DMS114 treated with DMSO at 0.1 percent for 48 hours (cell line): Measurements from ENCODE around the gene DRC7.

ENCODE experiments used
- DNase-seq: peaks from one replicate; lab custom pipeline; 2025; ENCODE audit not compliant: unreplicated experiment; lab: John Stamatoyannopoulos, UW

Gene DRC7

DNA sequence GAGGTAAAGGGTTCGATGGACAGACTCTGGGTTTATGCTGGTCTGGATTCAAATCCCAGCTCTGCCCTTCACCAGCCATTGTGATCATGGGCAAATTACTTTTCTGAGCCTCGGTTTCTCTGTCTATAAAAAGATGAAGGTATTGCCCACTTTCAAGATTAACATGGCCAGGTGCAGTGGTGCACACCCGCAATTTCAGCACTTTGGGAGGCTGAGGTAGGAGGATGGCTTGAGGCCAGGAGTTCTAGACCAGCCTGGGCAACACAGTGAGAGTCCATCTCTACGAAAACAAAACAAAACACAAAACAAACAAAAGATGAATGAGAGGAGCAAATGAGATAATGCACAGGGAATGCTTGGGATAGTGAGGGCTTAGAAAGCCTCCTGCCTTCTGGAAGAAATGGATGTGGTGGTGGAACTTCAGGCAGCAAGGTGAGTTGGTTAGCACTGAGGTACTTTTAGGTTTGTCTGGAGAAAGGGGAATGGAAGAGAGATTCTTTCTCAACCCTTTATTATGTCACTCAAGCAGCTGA lies 18.0 kb upstream of the DRC7 start:
- no peak for DNase-seq

DNA sequence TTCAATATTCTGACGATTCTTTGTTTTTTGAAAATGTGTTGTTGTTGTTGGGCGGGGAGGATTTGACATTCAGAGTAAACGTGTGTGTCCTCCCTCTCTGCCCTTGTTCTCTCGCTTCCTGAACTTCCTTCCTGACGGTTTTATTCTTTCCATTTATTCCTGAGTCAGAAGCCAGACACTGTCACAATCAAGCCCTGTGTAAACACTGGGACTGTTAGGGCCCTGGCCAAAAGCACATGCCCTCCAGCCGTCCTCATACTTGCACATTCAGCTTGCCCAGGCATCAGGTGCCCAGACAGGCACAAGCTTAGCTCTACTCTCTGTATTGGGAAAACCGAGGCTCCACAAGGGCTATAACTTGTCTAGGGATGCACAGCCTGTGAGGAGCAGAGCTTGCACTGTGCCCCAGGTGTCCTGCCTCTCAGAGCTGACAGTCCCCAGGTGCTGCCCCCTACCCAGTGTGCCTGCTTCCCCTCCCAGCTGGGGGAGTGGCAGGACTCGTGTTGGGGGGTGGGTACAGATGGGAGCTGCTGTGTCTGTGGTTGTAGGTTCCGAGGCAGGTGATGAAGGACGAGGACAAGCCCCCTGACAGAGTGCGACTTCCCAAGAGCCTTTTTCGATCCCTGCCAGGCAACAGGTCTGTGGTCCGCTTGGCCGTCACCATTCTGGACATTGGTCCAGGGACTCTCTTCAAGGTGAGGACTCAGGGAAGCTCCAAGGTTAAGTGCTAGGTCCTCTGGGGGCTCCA lies 16.8 kb upstream of the DRC7 start:
- no peak for DNase-seq

DNA sequence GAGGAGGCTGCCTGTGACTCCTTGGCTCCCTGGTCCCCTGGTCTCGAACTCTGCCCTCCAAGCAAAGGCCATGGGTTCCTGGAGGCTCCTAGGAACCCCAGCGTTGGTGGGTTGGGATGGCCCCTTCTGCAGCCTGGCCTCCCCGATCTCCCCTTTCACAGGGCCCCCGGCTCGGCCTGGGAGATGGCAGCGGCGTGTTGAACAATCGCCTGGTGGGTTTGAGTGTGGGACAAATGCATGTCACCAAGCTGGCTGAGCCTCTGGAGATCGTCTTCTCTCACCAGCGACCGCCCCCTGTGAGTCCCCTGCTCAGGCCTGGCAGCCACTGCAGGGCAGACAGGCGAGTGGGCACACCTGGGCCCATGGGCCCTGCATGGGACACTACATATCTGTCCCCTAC lies 15.6 kb upstream of the DRC7 start:
- DNase-seq: no peak

DNA sequence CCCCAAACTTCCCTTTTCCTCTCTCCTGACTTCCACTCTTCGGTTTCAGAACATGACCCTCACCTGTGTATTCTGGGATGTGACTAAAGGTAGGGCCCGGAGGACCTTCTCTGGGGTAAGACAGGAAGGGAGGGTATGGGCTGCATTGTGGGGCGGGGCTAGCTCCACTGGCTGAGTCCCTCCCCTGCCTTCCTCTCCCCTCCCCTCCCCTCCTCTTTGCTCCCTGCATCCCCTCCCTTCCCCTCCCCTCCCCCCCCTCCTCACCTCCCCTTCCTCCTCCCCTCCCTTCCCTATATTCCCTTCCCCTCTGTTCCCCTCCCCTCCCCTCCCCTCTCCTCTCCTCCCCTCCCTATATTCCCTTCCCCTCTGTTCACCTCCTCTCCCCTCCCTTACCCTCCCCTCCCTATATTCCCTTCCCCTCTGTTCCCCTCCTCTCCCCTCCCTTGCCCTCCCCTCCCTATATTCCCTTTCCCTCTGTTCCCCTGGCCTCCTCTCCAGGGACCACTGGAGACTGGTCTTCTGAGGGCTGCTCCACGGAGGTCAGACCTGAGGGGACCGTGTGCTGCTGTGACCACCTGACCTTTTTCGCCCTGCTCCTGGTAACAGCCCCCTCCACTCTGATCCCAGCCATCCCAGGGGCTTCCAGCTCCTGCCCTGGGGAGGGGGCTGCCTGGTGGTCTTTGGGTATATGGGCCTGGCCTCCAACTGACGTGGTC lies 14.7 kb upstream of the DRC7 start:
- no peak for DNase-seq

DNA sequence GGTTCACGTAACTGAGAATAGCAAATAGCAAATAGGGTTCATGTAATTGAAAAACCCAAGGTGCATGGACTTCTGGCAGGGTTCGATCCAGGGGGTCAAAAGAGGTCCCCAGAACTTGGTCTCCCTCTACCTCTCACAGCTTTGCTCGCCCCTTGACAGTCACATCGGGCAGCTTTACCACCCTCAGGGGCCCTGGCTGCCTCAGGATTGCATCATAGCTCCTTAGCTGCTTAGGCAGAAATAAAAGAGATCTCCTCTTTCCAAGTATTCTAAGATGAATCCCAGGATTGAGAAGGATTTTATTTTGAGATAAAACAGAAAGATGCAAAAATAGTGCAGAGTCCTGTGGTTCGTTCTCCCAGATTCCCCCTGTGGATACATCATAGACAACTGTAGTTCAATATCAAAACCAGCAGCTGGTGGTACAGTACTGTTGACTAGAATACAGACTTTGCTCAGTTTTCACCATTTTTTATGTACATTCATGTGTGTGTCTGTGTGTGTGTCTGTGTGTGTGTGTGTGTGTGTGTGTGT lies 13.7 kb upstream of the DRC7 start:
- DNase-seq: no peak

DNA sequence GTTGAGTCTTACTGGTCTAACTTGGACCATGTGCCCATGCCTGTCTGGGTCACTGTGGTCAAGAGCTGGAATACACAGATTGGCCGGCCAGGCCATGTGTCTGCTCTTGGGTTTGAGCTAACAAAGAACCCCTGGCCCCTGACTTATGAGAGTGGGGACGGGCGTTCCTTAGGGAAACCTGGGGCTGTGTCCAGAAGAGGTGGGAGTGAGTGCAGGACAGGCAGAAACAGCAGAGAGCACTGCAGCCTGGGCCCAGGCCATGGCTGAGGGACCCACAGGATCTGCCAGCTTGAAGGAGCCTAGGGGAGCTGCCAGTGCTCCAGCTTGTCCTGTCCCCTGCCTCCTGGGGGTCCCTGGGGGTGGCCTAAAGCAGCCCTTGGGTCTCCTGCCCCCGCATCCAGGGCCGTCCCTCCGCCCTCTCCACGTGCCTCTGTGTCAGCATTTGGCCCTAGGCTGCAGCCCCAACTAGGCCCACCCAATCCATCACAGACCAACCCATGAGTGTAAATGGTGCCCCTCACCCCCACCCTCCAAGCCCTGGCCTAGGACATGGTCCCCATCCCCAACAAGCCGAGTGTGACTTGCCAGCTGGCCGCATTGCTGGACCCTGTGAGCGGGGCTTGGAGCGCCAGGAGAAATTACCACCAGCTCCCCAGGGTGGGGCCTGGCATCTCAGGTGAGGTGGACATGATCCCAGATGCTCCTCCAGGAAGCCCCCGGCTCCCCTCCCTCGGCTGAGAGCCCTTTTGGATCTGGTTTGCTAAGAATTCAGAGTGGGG lies 12.5 kb upstream of the DRC7 start:
- no peak for DNase-seq

DNA sequence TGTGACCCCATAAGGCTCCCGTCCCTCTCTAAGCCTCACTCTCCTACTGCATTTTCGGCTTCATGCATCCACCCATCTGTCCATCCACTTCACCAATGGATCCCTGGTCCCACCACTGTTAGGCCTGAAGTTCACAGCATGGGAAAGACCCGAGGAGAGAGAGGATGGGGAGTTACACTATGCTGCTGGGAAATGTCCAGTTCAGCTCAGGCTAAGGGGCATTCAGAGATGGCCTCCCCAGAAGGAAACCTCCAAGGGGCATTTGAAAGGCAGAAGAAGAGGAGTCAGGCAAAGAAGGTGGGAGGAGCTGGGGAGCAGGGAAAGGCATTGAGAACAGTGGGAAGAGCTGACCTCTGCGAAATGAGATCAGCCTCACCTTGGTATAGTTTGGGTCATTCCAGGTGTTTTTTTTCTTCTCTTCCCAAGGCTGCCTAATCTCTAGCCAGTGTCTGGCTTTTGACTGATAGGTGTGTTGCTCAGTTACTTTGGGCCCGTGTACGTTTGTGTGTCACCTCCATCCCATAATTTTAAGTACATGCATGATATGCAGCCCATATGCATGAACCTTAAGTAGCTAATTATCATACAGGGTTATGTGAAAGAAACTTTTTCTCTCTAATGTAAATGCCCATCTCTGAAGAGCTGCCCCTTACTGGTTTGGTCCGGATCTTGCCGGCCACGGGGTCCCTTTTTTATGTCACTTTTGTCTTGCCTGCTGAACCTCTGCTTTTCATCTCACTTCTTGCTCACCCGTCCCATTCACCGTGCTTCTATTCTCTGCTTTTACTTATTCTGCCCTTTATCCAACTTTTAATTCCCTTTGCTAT lies 11.6 kb upstream of the DRC7 start:
- DNase-seq: no peak

DNA sequence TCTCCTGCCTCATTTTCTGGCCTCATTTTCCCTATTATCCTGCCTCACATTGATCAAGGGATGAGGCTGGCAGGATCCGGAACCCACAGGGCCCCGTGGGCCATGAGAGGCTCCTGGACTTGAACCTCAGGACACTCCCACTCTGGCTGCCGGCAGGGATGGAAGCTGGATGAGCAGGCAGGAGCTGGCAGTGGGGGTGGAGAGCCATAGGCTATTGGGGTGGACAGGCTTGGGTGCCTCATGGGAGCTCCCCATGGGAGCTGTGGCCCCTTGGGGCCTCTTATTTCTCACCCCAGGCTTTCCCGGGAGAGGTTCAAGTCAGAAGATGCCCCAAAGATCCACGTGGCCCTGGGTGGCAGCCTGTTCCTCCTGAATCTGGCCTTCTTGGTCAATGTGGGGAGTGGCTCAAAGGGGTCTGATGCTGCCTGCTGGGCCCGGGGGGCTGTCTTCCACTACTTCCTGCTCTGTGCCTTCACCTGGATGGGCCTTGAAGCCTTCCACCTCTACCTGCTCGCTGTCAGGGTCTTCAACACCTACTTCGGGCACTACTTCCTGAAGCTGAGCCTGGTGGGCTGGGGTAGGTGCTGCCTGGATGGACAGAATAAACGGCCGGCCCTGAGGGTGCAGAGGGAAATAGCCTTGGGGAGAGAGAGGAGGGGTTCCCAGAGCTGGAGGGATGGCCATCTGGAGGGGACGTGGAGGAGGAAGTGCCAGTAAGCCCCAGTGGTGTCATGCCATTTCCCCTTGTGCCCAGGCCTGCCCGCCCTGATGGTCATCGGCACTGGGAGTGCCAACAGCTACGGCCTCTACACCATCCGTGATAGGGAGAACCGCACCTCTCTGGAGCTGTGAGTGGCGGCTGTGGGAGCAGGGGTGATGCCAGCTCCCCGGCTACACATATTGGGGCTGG lies 10.7 kb upstream of the DRC7 start:
- DNase-seq: no peak

DNA sequence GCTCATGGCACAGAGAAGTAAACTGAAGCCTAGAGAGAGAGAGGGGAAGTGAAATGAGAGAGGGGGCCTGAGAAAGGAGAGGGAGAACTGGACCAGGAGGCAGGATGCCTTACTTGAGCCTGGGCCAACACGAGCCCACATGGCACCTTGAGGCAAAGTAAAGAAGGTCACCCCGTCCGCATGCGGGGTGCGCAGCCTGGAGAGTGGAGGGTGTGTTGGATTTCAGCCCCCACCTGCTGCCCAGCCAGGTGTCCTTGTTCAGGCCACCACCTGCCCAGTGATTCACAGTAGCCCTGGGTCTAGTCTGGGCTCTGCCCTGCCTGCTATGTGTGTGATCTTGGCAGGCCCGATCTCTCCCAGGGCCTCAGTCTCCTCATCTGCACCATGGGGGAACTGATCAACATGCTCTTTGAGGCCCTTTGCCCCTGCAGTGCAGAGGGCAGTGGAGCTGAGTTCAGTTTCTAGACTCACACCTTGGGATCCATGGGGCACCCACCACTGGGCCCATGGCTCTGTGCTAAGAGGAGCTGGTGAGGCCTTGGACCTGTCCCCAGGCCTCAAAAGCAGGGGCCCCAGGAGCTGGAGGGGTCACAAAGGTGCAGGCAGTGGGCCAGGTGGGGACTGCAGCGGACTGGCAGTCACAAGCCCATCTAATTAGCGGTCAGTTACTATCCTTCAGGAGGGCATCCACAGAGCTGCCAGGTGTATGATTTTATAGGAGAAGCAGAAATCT lies 9.8 kb upstream of the DRC7 start:
- no peak for DNase-seq

DNA sequence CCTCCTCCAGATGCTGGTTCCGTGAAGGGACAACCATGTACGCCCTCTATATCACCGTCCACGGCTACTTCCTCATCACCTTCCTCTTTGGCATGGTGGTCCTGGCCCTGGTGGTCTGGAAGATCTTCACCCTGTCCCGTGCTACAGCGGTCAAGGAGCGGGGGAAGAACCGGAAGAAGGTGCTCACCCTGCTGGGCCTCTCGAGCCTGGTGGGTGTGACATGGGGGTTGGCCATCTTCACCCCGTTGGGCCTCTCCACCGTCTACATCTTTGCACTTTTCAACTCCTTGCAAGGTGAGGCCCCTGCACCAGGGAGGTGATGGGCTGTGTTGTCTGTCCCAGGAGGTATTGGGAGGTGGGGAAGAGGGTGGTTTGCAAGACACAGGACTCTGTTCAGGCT lies 9.0 kb upstream of the DRC7 start:
- DNase-seq: no peak

DNA sequence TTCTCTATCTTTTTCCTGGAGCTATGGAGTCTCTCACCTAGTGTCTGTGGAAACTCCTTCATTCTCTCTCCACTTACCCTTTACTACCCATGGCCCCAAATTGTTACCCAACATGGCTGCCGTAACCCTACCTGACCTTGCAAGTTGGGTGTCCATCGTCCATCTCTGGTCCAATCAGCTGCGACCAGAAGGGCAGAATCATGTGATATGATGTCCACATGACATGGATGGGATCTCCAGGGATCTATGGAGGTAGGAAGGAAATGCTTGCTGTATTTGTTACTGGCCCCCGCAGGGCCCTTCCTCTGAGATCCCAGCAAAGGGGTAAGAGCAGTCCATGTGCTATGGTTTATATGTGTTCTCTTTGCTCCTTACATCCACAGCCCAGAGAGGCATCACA lies 8.0 kb upstream of the DRC7 start:
- DNase-seq: no peak

DNA sequence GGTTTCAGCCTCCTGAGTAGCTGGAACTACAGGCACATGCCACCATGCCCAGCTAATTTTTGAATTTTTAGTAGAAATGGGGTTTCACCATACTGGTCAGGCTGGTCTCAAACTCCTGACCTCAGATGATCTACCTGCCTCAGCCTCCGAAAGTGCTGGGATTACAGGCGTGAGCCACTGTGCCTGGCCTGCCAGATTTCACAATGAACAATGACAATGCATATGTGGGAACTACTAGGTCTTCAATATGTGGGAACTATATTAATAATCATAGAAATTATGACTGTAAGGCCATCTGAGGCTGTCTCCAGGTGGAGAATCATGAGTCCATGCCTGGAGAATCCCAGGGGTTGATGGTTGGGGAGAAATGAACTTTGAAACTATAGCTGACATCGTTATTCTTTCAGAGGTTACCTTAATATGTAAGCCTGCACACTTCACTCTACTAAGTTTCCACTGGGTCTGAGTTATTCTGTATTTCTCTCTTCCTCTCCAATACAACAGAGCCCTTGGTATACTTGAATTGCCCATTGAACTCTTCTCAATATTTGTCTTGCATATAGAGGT lies 7.2 kb upstream of the DRC7 start:
- DNase-seq: no peak

DNA sequence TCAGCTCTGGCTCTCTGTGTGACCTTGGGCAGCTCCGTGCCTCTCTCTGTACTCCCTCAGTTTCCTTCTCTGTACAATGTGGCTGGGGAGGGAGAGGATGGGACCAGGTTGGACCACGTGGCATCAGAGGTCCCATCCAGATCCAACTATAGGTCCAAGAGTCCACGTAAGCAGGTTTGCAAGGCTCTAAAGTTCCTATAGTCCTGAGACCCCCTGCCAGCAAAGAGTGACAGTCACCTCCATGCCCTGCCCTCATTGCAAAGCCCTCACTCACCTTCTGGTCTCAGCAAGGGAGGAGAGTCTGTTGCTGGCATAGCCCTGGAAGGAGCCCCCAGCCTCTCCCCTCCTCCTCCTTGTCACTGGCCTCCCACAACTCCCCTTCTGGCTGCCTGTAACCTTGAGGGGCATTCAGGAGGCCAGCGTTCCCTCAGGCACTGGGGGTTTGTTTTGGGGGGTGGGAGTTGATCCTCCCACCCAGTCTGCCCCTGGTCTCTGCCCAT lies 6.1 kb upstream of the DRC7 start:
- no peak for DNase-seq

DNA sequence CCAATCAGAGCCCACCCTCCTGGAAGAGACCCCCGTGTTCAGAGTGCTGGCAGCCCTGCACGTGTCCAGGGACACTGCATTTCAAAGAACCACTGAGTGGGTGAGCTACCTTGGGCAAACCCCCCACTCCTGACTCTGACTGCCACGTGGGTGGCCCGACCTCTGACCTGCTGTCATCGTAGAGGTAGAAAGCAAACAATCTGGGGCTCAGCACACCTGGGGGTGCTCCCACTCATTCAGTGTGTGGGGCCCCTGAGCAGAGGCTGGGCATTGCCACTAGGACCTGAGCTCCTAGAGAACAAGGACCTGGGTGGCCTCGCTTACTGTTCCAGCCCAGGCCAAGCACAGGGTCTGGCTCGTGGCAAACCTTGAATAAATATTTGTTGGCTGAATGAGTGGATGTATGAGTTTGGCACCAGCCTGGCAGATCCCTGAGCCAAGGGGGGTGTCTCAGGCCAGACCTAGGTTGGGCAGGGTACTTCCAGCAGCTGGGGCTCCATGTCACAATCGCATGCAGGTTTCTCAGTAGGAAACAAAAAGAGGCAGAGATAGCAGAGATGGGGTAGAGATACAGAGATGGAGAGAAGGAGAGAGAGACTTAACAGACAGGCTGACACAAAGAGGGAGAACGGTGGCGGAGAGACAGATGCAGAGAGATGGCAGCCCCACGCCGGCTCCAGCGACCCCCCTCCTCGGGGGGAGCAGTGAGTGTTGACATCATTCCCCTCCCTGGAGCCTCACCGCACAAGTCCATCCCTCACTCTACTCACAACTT lies 5.4 kb upstream of the DRC7 start:
- no peak for DNase-seq

DNA sequence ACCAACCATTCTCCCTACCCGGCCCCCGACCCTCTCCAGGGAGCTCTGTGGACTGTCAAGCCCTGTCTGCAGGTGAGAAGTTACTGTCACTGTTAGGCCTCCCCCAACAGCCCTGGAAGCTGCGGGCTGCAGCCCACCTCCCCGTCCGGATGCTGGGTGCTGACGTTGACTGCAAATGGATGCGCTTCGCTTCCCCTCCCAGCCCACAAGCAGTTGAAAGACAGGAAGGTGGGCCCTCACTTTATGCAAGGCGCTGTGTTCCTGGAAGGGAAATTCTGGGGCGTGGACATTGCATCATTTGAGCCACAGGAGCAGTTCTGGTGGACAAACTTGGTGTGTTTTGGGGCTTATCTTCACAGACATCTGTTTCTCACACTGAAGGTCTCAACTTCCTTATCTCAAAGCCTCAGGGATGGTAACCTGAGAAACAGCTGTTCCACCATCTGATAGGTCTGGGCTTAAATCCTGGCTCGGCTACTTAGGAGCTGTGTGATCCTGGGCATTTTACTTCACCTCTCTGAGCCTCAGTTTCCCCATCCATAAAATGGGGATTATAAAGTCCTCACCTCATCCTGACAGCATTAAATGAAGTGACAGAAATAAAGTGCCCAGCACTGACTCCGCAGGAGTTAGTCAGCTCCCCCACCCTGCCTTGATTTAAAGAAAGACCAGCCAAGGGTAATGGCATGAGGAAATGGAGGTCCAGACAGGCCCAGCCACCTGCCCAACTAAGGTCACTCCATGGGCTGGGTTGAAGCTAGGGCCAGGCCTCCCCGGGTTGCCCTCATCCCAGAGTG lies 4.6 kb upstream of the DRC7 start:
- no peak for DNase-seq

DNA sequence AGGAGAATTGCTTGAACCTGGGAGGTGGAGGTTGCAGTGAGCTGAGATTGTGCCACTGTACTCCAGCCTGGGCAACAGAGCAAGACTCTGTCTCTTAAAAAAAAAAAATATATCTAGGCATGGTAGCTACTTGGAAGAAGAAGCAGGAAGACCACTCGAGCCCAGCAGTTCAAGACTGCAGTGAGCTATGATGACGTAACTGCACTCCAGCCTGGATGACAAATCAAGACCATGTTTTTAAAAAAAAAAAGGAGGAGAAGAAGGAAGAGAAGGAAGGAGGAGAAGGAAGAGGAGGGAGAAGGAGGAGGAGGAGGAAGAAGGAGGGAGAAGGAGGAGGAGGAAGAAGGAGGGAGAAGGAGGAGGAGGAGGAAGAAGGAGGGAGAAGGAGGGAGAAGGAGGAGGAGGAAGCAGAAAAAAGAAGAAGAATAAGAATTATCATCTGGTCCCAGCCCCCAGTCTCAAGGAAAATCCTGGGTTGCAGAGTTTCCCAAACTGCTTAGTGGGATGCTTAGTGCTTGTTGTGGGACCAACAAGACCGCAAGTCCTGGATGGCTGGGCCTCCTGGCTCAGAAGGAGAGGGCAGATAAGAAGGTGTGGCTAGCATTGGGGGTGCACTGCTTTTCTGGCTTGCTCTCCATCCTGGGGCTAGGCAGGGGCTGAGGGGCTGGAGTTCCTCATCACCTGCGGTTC lies 3.7 kb upstream of the DRC7 start:
- no peak for DNase-seq
